ENCODE results near the gene FOXJ3.

- TF ChIP-seq POLR2A (IDR thresholded peaks at IDR 0.05) (no peak), CTCF (IDR thresholded peaks at IDR 0.05 in 8 of 11, conservative IDR thresholded peaks at IDR 0.05 in 3 of 11) (no peak)
Observed at GRCh38 chr1:42139444-42139843, 195.6 kb downstream of the FOXJ3 start.

Data from spleen (tissue), 7 donors.